ENCODE measurements around the gene VANGL1. TPM values are rescaled to one million over a fixed set of nuclear protein-coding genes. Genes with fewer than 3 reads are reported as not detected.

VANGL1 gene
- total RNA-seq, 1 experiment from 2014 or later, result 13.6 TPM

- DNase-seq, result peak; percentile 61
- Histone ChIP-seq H3K56ac (ENCODE audit: insufficient read length, low read depth, low read length) (no peak overlapping the region), H2AFZ (ENCODE audit: low read length) (no peak overlapping the region), H2BK15ac (ENCODE audit: low read depth, low read length) (no peak overlapping the region), H3K79me1 (ENCODE audit: insufficient read depth, low read depth, low read length, poor library complexity, severe bottlenecking) (peaks cover 5% of the 10 kb centered on the region), H4K20me1 (ENCODE audit: control insufficient read depth, insufficient read depth, insufficient read length) (no peaks in the 10 kb centered on the region), H3K79me2 (ENCODE audit: insufficient read depth, low read length) (peaks cover 1% of the 10 kb centered on the region; the same call in 1 of the 2 replicates), H3K18ac (ENCODE audit: insufficient read length, low read depth, low read length) (no peak overlapping the region), H2BK20ac (ENCODE audit: low read depth, low read length, poor library complexity, severe bottlenecking) (no peak overlapping the region), H3K23me2 (ENCODE audit: insufficient read length, low read depth, low read length, poor library complexity, severe bottlenecking) (no peaks in the 10 kb centered on the region), H3K4ac (ENCODE audit: low read depth, low read length) (no peak overlapping the region), H3K27me3 (ENCODE audit: insufficient read depth, low read length) (no peaks in the 10 kb centered on the region; the same call in 1 of the 2 replicates), H3T11ph (ENCODE audit: low read length) (no peak overlapping the region), H2BK120ac (ENCODE audit: low read depth, low read length, poor library complexity, severe bottlenecking) (no peak overlapping the region), H3K9me3 (ENCODE audit: control insufficient read depth, low read depth, low read length) (no peaks in the 10 kb centered on the region), H2BK12ac (ENCODE audit: insufficient read length, low read depth, low read length) (no peak overlapping the region), H4K8ac (replicated peaks; ENCODE audit: insufficient read length, low read depth, low read length) (no peak overlapping the region), H3K9ac (ENCODE audit: extremely low read depth, insufficient read length, low read length) (no peak overlapping the region), H4K5ac (ENCODE audit: insufficient read length, low read depth, low read length) (no peak overlapping the region), H3K4me1 (ENCODE audit: insufficient read depth, low read length) (peaks cover 19% of the 10 kb centered on the region; the same call in 1 of the 2 replicates), H2BK5ac (ENCODE audit: insufficient read length, low read length) (no peak overlapping the region), H3K14ac (ENCODE audit: insufficient read depth, low read length) (no peak overlapping the region), H3K27ac (ENCODE audit: insufficient read length, low read depth, low read length) (no peak overlapping the region), H3K23ac (ENCODE audit: insufficient read length, low read depth, low read length) (no peak overlapping the region), H4K91ac (ENCODE audit: insufficient read length, low read depth, low read length) (no peak overlapping the region), H2AK5ac (ENCODE audit: insufficient read length, low read length) (no peak overlapping the region), H3K4me2 (ENCODE audit: insufficient read depth, insufficient read length, low read length) (no peak overlapping the region)
- WGBS (ENCODE audit: extremely low coverage, insufficient read length, low lambda C conversion rate), result no CpG with 5 or more reads among the region's 3 CpGs
- H3K27ac Mint-ChIP-seq, result peak overlapping the region; percentile 76 to 95 (median 90); a peak in 5 of 7 replicates
- peaks cover 15 to 34% of the 10 kb centered on the region in 2 experiments for H3K4me1 Mint-ChIP-seq
- peaks cover 3 to 20% (median 17%) of the 10 kb centered on the region in 3 experiments; a peak in 6 of 7 replicates for H3K36me3 Mint-ChIP-seq (ENCODE audit: insufficient read depth in 1 of 3, low read depth in 3 of 3)
- no peaks in the 10 kb centered on the region for H3K27me3 Mint-ChIP-seq (ENCODE audit: low read depth)
- H3K4me3 Mint-ChIP-seq, result peak overlapping the region; percentile 4 to 57; a peak in 3 of 5 replicates
- no peak for TF ChIP-seq CTCF (conservative IDR thresholded peaks at IDR 0.05)
- no peaks in the 10 kb centered on the region for H3K9me3 Mint-ChIP-seq
These were observed 8.2 kb downstream of the VANGL1 start for GRCh38 chr1:115649964-115650363.

Data from H9 (cell line).